GM19452 (cell line): ENCODE data around the gene KLRC4.
"Not testable (repeated sequence)": the region's sequence is repeated elsewhere in the genome, so short reads cannot be mapped to it uniquely, and the experiment has no call there.

Source experiments
- ATAC-seq: cut with Tn5 transposase; IDR thresholded peaks from one replicate; pipeline ENCODE4 v1.9.1; 2021; ENCODE audit not compliant: unreplicated experiment

KLRC4 gene

DNA sequence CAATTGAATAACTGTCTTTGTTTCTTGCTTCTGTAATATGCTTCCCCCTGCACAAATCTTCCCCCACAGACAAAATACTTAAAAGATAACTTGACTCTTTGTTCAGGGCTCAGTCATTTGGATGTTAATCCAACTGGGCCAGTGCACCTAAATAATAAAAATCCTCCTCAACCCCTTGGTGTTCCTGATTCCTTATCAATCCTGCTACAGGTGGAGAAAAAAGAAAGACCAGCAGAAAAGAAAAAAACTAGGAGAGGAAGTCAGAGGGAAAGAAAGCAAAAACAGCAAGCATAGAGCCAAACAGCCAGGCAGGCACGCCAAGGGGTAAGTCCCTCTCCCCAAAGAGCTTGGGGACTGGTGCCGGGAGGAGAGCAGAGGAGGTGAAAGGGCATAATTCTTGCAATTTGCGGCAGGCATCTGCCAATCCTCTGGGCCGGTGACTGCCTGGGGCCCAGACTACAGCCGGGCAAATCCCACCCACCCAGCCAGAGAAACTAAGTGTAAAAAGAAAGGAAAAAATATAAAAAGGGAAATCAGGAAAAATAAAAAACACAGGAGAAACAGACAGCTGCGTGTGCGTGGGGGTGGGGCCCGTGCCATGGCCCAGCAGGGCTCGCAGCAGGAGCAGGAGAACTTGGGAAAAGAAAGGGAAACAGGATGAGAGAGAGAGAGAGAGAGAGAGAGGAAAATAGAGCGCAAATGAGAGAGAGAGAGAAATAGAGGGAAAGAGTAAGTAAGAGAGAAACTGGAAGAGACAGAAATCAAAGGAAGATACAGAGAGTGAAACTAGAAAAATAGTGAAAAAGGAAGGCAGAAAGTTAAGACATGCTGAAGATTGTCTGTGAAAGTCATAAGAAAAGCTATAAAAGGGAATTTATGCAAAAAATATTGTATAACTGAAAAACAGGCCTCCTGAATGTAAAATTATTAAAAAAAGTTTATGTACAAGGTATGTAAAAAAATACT is 41.1 kb downstream of the KLRC4 start:
- no peak for ATAC-seq

DNA sequence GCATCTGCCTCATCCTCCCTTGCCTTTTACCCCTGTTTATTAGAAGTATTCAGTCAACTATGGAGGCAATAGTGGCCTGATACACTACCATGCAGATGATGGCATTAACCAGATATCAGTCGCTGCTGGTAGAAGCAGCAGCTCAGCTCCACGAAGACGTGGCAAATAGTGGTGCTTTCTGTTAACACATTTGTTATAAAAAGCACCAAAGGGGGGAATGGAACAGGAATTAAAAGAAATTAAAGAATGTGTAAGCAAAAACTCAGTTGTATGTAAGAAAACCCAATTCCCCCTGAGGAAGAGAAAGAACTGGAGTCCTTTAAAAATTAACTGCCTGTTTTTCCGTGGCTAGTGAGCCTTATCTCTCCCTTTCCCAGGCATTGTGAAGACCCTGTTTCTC is 41.8 kb downstream of the KLRC4 start:
- not testable (repeated sequence) for ATAC-seq

DNA sequence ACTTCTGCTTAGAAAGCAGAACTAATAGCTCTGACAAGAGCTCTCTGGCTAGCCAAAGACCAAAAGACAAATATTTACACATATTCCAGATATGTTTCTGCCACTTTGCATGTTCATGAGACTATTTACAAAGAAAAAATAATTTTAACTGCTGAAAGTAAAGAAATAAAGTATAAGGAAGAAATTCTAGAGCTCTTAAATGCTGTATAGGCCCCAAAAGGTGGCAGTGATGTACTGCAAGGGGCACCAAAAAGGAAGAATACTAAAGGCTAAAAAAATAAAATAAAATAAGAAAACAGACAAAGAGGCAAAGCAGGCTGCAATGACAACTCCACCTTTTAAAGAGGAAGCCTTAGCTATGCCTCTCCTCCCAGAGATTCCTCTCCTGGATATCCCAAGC is 42.7 kb downstream of the KLRC4 start:
- ATAC-seq = no peak

DNA sequence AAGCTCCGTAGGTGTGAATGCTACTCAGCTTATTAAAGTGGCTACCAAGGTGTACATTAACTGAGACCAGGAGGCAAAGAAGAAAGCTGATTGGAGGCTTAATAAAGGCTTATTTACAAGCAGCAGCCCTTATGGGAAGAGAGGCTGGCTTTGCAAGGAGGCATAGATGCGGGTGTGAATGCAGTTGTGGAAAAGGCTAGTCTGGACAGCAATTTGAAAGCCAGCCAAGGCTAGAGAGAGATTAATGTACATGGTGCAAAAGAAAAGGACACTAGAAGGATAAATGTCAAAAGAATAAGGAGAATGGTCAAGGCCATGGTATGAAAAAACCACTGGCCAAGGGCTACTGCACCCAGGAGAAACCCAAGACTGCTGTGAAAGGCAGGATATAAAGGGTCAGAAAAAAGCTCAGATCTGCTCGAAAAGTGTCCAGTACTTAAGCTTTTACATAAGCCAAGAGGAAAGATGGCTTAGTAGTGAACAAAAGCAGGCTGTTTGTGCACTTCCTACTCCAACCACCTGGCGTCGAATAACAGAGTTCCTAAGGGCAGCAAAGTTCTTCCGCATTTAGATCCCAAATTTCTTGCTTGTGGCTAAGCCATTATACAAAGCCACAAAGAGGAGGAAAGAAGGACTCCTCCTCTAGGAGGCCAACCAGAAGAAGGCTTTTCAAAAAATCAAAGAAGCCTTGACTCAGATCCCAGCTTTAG is 43.7 kb downstream of the KLRC4 start:
- ATAC-seq = no peak

DNA sequence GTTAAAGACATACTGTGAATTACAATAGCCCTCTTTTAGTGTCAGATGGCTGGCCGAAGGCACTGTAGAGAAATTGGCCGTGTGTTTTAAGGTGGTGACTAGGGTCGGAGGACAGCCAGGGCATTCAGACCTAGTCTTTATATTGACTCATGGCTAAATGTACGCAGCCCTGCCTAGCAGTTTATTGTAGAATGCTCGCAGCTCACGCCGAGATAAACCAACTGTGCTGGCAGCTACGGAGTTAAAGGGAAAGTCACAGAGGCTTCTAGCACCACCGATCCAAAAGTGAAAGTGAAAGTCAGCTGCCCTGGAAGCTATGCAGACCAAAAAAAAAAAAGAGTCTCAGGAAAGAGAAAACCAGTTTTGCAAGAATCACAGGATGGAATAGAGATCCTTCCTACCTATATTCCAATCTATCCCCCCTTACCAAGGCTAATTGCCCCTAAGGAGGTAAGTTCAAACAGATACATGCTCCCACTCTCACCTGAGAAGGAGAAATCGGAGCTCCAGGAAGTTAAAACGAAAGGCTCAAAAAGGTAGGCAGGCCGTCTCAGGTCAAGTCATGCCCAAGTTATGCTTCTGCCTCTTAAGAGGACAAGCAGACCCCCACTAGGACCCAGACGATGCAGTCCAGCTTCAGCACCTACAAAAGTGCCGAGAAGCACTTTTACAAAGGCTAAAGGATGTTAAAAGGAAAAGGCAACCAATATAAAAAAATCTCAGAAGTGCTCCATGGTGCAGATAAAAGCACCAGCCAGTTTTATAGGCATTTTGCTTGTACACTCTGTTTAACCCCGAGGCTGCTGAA is 44.5 kb downstream of the KLRC4 start:
- ATAC-seq = peak; percentile 60

DNA sequence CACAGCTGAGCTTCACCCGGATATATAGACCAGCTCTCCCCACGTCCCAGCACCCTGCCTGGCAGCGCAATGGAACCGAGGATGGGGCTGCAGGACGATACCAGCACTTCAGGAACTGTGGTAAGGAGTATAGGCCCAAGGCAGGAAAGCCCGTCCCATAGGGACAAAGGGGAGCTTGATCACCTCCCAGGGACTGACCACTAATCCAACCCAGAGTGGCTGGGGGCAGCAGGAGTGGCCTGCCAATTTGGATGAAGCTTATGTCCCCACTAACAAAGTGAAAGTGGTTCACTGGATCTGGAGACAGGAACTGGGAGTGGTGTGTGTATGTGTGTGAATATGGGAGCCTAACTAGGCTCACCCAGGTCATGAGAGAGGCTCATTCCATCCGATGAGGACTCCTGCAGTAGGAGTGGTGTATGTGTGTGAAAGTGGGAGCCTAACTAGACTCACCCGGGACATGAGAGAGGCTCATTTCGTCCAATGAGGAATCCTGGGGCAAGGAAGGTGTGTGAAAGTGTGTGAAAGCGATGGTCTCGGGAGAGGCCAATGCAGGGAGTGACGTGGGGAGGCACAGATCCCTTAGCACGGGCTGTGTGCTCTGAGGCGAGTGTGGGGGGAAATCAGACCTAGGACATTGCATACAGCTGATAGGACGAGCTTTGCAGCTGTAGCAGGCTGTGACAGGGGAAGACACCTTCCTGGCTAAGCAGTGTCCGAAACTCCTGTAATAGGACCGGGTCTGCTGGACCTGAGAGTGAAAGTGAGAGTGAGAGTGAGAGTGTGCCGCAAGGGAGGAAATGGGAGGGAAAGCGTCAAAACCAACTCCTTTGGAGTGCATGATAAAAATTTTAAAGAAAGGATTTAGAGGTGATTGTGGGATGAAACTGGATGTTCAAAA is 45.4 kb downstream of the KLRC4 start:
- ATAC-seq = peak; percentile 88

DNA sequence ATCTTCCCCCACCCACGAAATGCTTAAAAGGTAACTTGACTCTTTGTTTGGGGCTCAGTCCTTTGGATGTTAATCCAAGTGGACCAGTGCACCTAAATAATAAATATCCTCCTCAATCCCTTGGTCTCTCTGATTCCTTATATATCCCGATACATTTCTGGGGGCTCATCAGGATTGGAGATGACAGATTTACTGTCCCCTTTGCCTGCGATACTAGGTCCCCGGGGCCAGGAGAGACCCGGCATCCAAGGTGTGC is 46.0 kb downstream of the KLRC4 start:
- ATAC-seq = no peak

DNA sequence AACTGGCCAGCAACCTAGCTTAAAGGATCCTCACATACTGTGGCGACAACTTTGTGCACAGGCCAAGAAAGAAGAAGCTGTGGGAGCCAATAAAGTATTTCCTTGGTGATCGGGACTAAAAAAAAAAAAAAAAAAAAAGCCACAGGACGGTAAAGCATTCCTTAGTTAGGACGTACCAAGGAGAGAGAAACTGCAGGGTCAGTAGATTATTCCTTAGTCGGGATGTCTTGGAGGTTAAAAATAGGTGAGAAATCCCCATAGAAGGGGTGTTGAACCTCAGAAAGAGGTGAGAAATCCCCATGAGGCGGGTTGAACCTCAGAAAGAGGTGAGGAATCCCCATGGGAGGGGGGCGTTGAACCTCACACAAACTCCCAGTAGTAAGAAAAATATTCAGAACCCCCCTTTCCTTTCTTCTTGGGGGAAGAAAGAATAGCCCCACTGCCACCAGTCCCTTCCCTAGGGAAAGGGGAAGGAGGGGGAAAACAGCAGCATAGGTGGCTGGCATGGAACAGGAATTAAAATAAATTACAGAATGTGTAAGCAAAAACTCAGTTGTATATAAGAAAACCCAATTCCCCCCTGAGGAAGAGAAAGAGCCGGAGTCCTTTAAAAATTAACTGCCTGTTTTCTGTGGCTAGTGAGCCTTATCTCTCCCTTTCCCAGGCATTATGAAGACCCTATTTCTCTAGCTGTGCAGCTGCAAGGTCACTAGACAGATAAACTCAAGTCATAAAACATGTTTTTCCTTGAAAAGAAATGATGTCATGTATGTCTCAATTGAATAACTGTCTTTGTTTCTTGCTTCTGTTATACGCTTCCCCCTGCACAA is 46.5 kb downstream of the KLRC4 start:
- ATAC-seq = no peak

DNA sequence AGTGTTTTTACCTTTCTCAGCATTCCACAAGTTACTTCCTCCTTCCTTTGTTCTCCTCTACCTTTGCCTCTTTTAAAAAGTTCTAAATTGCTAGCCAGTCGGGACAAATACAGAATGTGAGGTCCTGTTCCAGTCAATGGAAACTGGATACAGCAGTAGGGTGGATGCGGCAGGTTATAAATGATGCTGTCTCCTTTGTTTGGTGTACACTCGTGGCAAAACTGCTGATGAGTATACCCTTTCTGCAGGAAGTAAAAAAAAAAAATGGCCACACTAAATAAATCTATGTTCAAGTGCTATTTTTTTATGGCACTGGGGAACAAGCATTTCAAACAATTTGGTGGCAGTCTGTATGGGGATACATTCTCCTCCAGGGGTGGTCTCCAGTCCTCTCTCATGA is 47.2 kb downstream of the KLRC4 start:
- no peak for ATAC-seq

DNA sequence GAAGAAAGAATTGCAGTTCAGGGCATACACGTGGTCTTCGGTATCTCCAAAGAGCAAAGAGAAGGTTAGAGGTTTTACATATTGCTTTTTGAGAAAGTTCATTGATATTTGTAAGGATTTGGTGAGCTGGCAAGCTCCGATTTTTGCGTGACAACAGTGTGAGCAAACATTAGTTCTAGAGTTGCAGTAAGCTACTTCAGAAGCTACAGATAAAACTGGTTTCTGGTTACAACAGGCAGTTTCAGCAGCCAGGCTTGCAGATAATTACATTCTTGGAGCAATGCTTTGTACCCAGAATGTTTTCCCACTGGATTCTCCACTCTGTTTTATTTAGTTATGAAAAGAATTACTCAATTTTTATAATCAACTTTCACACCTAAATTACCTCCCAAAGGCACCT is 47.9 kb downstream of the KLRC4 start:
- ATAC-seq = no peak

DNA sequence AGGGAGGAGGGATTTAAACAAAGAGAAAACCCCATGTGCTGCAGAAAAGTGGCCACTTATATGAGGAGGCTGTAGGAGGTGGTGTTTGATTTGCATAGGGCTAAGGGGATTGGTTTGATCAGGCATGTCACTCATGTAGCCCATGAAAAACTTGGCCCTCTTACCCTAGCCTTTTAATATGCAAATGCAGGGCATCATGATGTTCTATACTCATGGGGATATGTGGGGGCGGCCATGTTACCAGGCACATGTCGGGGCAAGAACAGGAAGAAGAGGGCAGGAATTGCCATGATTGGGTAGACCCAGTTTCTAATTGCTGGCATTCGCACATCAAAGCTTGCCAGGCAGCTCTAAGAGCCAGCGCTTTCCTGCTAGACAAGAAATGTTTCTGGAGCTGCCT is 48.5 kb downstream of the KLRC4 start:
- ATAC-seq = no peak

DNA sequence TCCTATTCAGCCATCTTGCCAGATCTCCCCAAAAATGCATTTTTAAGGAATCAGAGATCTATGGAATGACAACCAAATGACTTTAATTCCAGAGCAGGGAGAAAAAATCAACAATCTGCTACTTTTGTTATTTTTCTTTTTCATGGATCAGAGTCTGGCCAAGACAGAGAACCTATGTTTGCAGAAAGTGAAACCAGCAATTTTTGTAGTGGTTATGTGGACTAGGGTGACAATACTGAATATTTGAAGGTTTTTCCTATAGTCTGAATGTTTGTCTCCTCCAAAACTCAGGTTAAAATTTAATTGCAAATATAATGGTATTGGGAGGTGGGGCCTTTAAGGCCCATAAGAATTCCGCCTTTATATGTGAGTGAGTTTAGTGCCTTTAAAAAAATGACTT is 50.6 kb downstream of the KLRC4 start:
- ATAC-seq = no peak

DNA sequence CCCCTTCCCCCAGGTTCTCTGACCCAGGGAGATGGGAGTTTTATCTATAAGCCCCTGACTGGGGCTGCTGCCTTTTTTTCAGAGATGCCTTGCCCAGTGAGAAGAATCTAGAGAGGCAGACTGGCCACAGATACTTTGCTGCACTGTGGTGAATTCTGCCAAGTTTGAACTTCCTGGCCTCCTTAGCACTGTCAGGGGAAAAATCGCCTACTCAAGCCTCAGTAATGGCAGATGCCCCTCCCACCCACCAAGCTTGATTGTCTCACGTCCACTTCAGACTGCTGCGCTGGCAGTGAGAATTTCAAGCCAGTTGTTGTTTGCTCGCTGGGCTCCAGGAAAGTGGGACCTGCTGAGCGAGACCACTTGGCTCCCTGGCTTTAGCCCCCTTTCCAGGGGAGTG is 51.4 kb downstream of the KLRC4 start:
- no peak for ATAC-seq
